CMK (cell line): ENCODE measurements around the gene WDR44.
"Not testable (repeated sequence)": the region's sequence is repeated elsewhere in the genome, so short reads cannot be mapped to it uniquely, and the experiment has no call there.

ENCODE experiments used
- DNase-seq: peaks from one replicate; pipeline ENCODE4 v3.0.0-alpha.2; 2010; ENCODE audit warnings: low read depth

WDR44 gene

DNA sequence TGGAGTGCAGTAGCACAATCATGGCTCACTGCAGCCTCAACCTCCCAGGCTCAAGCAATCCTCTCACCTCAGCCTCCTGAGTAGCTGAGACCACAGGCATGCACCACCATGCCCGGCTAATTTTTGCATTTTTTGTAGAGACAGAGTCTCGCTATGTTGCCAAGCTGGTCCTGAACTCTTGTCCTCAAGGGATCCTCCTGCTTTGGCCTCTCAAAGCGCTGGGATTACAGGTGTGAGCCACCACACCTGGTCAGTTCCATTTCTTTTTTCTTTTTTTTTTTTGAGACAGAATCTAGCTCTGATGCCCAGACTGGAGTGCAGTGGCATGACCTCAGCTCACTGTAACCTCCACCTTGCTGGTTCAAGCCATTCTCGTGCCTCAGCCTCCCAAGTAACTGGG is 136.5 kb downstream of the WDR44 start:
- DNase-seq: not testable (repeated sequence)

DNA sequence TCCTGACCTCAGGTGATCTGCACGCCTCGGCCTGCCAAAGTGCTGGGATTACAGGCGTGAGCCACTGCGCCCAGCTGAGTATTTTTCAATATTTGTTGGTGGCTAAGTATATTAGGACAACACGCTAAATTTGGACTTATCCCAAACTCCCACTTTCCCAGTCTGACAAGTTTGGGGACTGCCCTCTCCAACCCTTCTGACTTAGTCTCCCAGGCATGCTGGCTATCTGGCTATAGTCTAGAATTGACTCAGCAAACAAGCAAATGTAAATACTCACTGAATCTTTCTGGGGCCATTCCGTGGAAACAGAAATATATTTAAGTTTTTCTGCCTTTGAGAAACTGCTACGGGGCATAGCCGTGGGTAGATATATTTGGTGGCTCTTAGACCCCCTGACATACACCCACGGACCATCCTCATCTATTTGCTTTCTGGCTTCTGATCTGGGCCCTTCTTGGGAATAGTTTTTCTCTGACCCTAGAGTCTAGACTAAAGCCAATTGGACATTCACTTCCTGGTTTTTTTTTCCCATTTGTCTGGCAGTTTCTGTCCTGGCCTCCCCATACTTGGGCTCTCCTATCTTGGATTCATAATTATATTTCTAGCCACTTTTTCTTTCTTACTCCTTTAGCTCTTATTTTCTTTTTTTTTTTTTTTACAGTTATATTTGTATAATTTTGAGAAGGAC is 138.5 kb downstream of the WDR44 start:
- no peak for DNase-seq

DNA sequence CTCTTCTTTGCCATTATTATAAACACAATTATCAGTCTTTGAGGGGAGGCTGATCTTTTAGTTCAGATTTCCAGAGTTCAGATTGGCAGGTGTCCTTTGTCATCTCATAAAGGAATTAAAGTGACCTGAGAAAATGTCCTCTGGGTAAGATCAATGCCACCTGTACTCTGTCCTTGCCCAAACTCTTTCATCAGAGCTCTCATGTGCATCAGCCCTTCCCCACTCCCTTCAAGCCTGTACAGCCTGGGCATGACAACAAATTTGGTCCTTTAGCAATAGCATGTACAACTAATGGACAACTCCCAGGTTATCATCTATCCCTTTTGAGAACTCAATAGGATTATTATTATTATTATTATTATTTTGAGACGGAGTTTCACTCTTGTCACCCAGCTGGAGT is 140.8 kb downstream of the WDR44 start:
- DNase-seq: not testable (repeated sequence)

DNA sequence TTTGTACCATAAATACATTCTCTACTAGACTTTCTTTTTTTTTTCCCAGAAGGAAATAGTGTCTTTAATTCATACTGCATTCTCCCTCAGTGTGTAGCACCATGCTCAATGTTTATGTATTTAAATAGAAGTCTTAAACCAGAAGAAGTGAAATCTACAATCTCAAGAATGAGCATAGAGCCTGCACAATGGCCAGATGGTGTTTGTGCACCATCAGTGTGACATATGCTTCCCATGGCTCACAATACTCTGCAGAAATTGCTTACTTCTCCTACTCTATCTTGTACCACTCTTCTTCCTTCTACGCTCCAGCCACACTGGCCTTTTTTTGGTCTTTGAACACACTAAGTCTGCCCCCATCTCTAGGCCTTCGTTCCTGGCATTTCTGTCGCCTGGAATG is 147.1 kb downstream of the WDR44 start:
- DNase-seq: no peak

DNA sequence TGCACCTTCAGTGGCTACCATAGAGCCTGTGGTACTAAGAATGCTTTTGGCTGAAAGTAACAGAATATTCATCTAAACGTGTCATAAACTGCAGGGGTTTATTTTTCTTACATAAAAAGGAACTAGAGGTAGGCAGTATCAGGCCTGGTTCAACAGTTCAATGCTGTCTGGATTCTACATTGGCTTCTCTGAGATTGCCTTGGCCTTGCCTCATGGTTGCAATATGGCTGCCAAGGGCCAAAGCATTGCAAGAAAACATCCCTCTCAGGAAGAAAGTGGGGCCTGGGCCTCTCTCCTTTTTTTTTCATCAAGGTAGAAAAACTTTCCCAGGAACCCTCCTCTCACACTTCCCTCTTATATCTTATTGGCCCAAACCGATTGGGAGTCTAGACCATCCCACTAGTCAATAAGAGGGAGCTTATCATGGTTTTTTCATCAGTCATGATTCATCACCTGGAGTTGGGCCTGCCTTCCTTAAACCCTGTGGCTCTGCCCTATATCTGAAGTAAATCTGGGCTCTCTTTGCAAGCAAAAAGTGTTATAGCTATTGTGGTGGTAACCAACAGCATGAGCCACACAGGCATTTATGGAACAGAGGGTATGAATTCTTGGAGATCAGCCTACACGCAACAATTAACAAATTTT is 147.9 kb downstream of the WDR44 start:
- no peak for DNase-seq

DNA sequence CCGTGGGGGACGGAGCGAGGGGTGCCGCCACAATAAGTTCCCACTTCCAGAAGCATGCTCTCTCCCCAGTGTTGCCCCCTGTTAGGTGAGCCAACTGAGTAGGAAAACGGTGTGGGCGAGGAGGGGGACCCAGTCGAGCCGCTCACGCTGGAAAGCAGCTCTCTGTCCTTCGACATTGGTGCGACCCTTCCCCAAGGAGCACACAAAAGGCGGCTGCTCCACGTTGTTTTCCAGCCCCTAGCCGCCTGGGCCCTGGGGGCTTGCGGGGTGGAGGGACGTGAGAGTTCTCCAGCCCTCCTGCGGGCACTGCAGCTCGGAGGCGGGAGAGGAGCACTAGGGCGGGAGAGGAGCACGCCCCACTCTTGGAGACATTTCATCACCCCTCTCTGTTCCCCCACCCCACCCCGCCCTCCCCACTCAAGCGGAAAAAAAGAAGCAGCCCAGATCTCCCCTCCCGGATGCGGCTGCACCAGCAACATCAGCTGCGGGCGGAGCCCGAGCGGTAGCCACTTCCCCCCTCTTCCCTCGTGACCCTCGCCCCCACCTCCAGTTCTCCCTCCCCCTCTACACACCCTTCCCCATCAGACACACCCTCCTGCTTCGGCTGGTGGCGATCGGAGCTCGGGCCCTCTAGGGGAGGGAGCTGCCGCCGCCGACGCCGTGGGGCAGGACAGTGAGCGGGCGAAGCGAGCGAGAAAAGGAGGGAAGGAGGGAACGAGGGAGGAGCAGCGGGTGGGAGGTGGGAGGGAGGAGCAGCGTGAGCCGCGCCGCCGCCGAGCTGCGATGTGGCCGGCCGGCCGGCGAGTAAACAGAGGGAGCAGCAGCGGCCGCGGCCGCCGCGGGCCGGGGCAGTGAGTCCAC is 149.4 kb downstream of the WDR44 start, which contains the start of gene DOCK11:
DOCK11 (plus strand) TSS at position 755 of the 861 bp plus-strand sequence. CDS start 157 bp downstream, outside the sequence.
- DNase-seq: peak; percentile 80

DNA sequence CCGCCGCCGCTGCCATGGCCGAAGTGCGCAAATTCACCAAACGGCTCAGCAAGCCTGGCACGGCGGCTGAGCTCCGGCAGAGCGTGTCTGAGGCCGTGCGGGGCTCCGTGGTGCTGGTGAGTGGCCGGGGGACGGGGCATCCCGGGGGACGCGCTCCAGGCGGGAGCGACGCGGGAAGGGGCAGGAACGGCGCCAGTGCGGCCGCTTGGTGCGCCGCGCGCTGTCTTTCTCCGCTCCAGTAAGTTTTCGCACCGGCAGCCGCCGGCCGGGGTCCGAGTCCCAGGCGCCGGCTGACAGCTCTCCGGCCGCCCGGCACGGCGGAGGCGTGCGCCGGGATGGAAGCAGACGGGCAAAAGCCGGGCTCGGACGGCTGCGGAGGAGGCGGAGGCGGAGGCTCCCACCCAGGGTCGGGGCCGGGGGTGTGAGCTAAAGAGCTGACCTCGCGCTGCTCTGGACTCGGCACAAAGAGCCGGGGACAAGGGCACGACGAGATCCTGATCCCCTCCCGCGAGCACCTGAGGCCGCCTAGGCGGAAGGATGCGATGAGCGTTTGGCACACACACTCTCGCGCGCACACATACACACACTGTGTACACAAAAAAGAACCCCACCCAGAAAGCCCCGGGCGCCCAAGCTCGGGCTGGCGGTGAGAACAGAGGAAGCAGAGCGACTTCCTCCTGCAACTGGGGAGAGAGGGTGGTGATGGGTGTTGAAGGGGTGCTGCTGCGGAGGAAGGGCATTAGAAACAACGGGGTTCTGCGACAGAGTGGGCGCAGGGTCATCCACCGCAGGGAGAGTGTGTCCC is 150.3 kb downstream of the WDR44 start:
- DNase-seq: no peak

DNA sequence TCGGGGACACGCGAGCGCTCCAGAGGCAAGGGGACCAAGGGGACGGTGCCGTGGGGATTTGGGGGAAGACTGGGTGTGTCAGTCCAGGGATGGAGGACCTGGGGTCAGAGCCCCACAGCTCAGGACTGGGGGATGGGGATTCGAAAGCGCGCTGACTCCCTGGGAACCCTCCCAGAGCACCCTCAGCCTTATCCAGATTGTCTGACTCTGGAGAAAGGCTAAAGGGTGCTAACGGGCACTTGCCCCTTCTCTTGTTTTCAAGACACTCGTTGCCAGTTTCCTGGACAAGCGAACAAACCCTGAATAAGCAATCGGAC is 150.8 kb downstream of the WDR44 start:
- DNase-seq: no peak

DNA sequence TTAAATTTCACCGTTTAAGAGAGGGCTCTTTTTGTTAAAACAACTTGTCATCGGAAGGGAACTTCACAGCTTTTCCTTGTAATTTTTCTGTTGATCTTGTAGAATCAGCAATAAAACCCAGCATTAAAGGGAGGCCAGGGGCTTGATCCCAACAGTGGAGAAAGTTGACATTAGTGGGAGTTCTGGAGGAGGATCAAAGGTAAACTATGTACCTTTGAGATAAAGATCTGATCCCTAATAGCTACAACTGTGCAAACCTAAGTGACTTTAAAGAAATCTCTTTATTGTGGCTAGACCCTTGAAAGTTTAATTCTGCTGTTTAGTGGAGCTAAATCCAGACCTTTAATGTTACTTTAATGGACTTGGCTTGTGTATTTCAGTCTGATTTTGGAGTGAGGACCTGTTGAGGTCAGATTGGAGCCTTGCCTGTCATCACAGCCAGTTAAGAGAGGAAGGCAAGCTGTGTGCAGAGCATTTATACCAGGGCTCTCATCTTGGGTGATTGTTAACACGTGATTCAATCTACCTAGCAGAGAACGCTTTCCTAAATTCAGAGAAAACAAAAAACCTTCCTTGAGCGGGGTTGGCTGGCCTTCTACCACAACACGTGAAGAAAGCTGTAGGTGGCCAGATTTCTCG is 151.4 kb downstream of the WDR44 start:
- no peak for DNase-seq

DNA sequence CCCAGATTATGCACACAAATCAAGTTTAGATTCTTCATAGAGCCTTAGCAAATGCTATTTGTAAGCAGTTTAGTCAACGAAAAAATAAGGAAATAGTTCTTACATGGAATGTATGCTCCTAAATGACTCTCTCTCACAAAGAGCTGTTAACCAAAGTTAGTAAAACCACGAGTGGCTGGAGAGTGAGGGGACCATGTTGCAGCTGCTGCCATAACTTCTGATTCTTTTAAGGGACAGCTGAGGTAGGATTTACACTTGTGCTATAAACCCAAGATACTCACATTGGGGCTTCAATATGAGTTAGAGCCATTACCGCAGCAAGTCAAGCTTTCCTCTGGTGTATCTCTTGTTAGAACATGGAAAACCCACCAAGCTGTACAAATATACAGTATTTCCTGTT is 152.4 kb downstream of the WDR44 start:
- no peak for DNase-seq

DNA sequence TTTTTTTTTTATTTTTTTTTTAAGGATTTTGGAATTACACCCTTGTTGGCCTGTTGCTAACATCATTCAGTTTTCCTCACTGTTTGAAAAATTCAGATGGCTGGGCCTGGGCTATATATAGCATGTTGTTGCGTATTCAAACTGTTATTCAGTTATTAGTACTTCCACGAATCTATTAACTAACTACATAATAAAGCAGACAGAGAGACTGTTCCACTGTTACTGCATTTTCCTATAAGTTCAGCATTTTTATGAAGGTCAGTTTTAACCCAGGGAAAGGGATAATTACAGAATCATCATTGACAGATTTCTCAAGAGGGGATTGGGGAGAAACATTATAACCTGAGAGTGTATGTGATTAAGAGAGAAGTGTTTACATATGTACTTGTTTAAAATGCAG is 152.8 kb downstream of the WDR44 start:
- DNase-seq: no peak

DNA sequence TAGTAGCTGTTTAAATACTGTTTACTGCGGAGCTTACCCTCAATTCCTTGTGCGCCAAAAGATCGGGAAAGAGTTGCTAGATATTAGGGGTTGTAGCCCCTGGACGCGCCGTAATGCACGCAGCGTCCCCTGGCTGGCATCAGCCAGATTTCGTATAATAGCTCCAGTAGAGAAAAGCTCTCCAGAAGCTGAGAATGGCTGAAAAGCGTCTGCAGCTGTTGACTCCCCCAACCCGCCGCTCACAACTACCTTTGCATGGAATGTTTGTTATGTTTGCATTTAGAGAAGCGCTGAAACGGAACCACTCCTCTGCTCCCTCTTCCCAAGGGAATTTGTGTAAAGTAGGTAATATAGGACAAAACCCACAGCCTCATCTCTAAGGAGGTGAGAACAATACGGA is 153.4 kb downstream of the WDR44 start:
- DNase-seq: no peak
